Measurements from ENCODE around the gene TMEM182. TPM values are rescaled to one million over a fixed set of nuclear protein-coding genes. Genes with fewer than 3 reads are reported as not detected.

Gene TMEM182
- total RNA-seq, 1 donor from 2014 or later = 2.1 TPM

DNA sequence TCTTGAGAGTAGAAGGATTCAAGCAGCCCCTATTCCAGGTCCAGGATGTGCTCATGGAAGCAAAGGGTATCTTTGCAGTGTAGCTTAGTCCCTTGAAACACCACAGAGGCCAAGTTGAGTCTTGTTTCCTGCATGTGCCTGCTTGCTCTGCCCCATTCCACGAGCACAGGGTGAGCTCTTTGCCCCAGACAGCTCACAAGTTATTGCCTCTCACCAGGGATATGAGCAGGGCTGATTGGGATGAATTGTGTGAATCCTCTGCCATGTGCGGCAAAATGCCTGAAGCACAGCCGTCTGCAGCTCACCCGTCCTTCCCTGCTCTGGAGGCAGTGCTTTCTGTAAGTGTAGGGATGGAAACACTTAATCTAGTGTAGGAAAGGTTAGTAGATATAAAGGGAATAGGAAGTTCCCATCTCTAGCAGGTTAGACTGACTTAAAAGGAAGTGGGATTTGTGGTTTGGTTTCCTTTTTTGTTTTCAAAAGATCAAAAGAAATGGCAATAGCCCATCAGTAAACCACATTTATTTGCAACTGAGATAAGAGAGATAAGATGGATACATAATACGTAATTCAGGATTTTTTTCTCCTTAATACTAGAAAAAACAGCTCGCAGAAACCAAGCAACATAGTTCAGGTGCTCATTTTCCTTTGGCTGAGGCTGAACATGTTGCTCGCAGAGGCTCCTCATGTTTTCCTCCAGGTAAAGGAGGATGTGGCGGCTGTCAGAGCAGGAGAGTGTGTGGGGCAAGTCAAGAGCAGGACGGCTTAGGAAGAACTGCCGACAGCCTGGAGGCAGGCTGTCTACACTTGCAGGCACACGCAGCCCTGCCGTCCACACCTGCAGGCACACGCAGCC, 41.4 kb downstream of the TMEM182 start:
- H3K4me3 ChIP-seq = no peak overlapping the region
- TF ChIP-seq, protein P1, sequence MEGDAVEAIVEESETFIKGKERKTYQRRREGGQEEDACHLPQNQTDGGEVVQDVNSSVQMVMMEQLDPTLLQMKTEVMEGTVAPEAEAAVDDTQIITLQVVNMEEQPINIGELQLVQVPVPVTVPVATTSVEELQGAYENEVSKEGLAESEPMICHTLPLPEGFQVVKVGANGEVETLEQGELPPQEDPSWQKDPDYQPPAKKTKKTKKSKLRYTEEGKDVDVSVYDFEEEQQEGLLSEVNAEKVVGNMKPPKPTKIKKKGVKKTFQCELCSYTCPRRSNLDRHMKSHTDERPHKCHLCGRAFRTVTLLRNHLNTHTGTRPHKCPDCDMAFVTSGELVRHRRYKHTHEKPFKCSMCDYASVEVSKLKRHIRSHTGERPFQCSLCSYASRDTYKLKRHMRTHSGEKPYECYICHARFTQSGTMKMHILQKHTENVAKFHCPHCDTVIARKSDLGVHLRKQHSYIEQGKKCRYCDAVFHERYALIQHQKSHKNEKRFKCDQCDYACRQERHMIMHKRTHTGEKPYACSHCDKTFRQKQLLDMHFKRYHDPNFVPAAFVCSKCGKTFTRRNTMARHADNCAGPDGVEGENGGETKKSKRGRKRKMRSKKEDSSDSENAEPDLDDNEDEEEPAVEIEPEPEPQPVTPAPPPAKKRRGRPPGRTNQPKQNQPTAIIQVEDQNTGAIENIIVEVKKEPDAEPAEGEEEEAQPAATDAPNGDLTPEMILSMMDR (IDR thresholded peaks at IDR 0.05) = no peak
- H3K27me3 ChIP-seq = no peaks in the 10 kb centered on the region
- ATAC-seq = no peak
- no peaks in the 10 kb centered on the region for H3K4me1 ChIP-seq
- no peaks in the 10 kb centered on the region for H3K36me3 ChIP-seq
- no peak for DNase-seq
- H3K27ac ChIP-seq = no peak overlapping the region
- intact Hi-C loops (cut with DNase I) = no loop called here
- peaks cover 14% of the 10 kb centered on the region for H3K9me3 ChIP-seq

DNA sequence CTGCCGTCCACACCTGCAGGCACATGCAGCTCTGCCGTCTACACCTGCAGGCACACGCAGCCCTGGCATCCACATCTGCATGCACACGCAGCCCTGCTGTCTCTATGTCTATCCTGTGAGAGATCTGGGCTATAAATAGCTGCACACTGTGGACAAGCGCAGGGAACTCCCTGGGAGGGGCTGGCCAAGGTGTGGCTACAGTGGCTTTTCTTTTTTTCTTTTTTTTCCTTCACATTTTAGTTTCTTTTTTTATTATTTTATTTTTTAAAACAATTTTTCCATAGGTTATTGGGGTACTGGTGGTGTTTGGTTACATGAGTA, 42.0 kb downstream of the TMEM182 start:
- Histone ChIP-seq H3K9me3 (peaks cover 14% of the 10 kb centered on the region), H3K27me3 (no peaks in the 10 kb centered on the region), H3K27ac (no peak overlapping the region), H3K4me1 (no peaks in the 10 kb centered on the region), H3K36me3 (no peaks in the 10 kb centered on the region), H3K4me3 (no peak overlapping the region)
- DNase-seq (no peak), ATAC-seq (no peak)
- intact Hi-C loops (cut with DNase I) = no loop called here
- TF ChIP-seq, protein P1 (IDR thresholded peaks at IDR 0.05) = no peak

DNA sequence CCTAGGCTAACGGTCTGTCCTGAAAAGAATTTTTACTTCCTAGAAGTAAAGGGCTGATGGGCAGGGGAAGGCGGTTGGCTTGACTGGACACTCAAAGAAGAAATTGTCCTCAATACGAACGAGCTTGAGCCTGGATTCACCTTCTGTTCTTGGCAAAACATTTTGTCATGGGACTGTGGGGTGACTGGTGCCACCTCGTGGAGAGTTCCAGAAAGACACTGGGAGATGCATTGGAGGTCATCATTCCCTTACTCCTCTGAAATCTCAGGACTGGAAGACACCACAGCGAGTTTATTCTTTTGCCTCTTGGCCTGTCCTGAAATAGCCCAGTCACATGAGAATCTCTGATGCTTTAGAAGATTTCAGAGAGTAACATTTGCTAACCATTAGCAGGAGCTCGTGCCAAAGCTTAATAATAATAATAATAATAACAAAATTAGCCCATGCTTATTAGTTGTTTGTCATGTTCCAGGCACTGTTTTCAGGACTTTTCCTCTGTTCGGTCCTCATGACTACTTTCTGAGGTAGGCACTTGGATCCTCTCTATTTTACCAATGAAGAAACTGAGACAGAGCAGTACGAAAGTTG, 44.5 kb downstream of the TMEM182 start:
- TF ChIP-seq, protein P1 (IDR thresholded peaks at IDR 0.05) = peak; percentile 83
- Histone ChIP-seq H3K36me3 (no peaks in the 10 kb centered on the region), H3K27ac (no peak overlapping the region), H3K4me3 (no peak overlapping the region), H3K27me3 (no peaks in the 10 kb centered on the region), H3K4me1 (no peaks in the 10 kb centered on the region), H3K9me3 (peaks cover 9% of the 10 kb centered on the region)
- peak; percentile 92 for ATAC-seq
- intact Hi-C loops (cut with DNase I) = no loop called here
- no peak for DNase-seq

DNA sequence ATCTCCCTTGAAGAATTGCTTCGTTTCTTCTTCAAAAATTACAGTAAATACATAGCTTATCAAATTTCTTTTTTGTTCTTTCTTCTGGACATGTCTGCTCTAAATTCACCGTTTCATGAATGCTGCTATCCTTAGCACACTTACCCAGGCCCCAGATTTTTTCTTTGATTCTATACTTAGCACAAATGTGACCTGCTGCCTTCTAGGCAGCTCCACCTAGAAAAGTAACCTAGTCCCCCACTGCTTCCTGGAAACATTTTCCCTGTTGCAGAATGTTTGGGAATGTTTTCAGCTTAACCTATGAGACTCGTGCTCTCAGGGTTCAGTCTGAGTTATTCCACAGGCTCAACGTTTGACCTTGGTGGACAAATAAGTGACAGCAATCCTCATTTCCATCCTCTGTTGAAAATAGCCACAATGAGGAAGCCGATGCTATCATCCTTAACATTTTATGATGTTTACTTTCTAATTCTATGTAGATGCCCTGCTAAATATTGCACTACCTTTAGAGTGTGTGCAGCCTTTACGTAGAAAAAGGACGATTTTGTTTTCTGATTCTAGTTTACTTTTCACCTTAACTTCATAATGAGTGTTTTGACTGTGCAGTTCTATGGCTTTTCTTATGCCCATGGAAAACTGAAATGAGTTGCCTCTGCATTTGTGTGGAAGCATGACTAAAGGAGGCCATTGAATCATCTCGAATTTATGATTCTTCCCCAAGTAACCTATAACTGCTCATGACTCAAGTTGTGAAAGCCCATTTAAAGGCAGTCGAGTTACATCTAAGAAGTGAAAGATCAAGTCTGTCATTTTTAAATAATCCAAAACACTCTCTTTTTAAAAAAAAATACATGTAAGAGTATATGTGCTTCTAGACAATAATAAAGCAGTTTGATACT, 47.7 kb downstream of the TMEM182 start:
- intact Hi-C loops (cut with DNase I) = no loop called here
- TF ChIP-seq, protein P1 (IDR thresholded peaks at IDR 0.05) = no peak

DNA sequence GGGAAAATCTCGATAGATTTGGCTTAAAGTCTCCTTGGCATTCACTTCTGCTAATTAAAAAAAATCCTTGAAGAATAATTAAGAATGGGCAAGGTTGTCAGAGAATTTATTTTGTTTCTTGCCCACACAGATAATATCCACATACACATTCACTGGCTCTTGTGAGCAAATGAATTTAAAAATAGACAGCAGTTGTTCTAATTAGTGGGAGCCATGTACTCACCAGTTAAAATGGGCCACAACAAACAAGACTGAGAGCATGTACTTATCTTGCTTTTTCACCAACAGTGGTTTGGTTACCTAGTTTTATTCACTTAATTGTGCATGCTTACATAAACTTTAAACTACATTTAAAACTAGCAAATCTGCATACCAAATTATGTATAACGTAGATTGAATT, 53.5 kb downstream of the TMEM182 start:
- intact Hi-C loops (cut with DNase I) = no loop called here

More for the DNA sequence above, 47.7 kb downstream of the TMEM182 start:
- H3K27ac ChIP-seq = no peak overlapping the region
- H3K4me1 ChIP-seq = no peaks in the 10 kb centered on the region
- no peaks in the 10 kb centered on the region for H3K9me3 ChIP-seq
- no peak for DNase-seq
- no peak for ATAC-seq
- no peaks in the 10 kb centered on the region for H3K36me3 ChIP-seq
- H3K4me3 ChIP-seq = no peak overlapping the region
- H3K27me3 ChIP-seq = no peaks in the 10 kb centered on the region

More for the DNA sequence above, 53.5 kb downstream of the TMEM182 start:
- Histone ChIP-seq H3K4me3 (no peak overlapping the region), H3K4me1 (no peaks in the 10 kb centered on the region), H3K27ac (no peak overlapping the region), H3K27me3 (no peaks in the 10 kb centered on the region), H3K9me3 (no peaks in the 10 kb centered on the region), H3K36me3 (no peaks in the 10 kb centered on the region)
- DNase-seq = no peak
- ATAC-seq = no peak
- TF ChIP-seq, protein P1 (IDR thresholded peaks at IDR 0.05) = no peak
